Fibroblast of the aortic adventitia (primary cell): ENCODE measurements around the gene TPP1. TPM values are rescaled to one million over a fixed set of nuclear protein-coding genes. Genes with fewer than 3 reads are reported as not detected.

Source experiments
- DNase-seq: peaks from one replicate; pipeline ENCODE4 v3.0.0-alpha.2; 2010; ENCODE audit warnings: low read depth
- H3K4me3 ChIP-seq: 2 replicates; pipeline ENCODE4 v1.5.1; 2011; ENCODE audit warnings: low read depth, mild to moderate bottlenecking, control low read depth, low read length, moderate library complexity
- CTCF ChIP-seq: IDR thresholded peaks from 2 replicates; pipeline ENCODE4 v1.5.1; 2011; ENCODE audit warnings: mild to moderate bottlenecking, low read length, control low read depth, inconsistent platforms; ENCODE audit not compliant: insufficient read depth
- total RNA-seq: library from RNA; depleted of rRNA; stranded (reverse); fragments of >200 nt; gene quantifications from 2 replicates; pipeline ENCODE4 v1.2.3, GENCODE V29; 2012; ENCODE audit warnings: low replicate concordance

Gene TPP1
- total RNA-seq, 1 donor, result 60.2 TPM

- no peak overlapping the region for H3K4me3 ChIP-seq
- no peak for DNase-seq
- TF ChIP-seq CTCF, result no peak
Observed at GRCh38 chr11:6594142-6594768, 25.0 kb downstream of the TPP1 start.

GRCh38 chr11:6588018-6588417 is 31.2 kb downstream of the TPP1 start:
- no peak for DNase-seq
- no peak for TF ChIP-seq CTCF
- H3K4me3 ChIP-seq, result no peak overlapping the region

GRCh38 chr11:6587360-6587953 is 31.8 kb downstream of the TPP1 start:
- no peak for TF ChIP-seq CTCF
- no peak overlapping the region for H3K4me3 ChIP-seq
- no peak for DNase-seq

GRCh38 chr11:6586434-6587359 is 32.5 kb downstream of the TPP1 start:
- TF ChIP-seq CTCF, result no peak
- H3K4me3 ChIP-seq, result no peak overlapping the region
- DNase-seq, result no peak

- TF ChIP-seq CTCF, result no peak
- H3K4me3 ChIP-seq, result no peak overlapping the region
- no peak for DNase-seq
Observed at GRCh38 chr11:6584528-6584927, 34.7 kb downstream of the TPP1 start.

- TF ChIP-seq CTCF, result no peak
- no peak for DNase-seq
- no peak overlapping the region for H3K4me3 ChIP-seq
Observed at GRCh38 chr11:6583584-6583983, 35.6 kb downstream of the TPP1 start.
